Osteoblast (primary cell): ENCODE results near the gene ANO10. TPM values are rescaled to one million over a fixed set of nuclear protein-coding genes. Genes with fewer than 3 reads are reported as not detected.

Experiments
- DNase-seq: peaks from one replicate; pipeline ENCODE4 v3.0.0; 2011; ENCODE audit warnings: low spot score, mixed read lengths; ENCODE audit not compliant: insufficient read length; ENCODE audit errors: missing footprints
- H2AFZ ChIP-seq: 2 replicates; pipeline ENCODE4 v1.6.0; 2011; ENCODE audit warnings: mild to moderate bottlenecking, low read length
- H3K27ac ChIP-seq: 2 replicates; pipeline ENCODE4 v1.5.1; 2011; ENCODE audit warnings: mild to moderate bottlenecking, low read depth, low read length, moderate library complexity
- H3K27me3 ChIP-seq: 2 replicates; pipeline ENCODE4 v1.6.0; 2012; ENCODE audit warnings: mild to moderate bottlenecking, control low read depth, inconsistent platforms, low read length, moderate library complexity; ENCODE audit not compliant: insufficient read depth
- H3K36me3 ChIP-seq: 2 replicates; pipeline ENCODE4 v1.5.1; 2011; ENCODE audit warnings: mild to moderate bottlenecking, low read length, control low read depth, moderate library complexity; ENCODE audit not compliant: insufficient read depth
- H3K4me1 ChIP-seq: 2 replicates; pipeline ENCODE4 v1.5.1; 2011; ENCODE audit warnings: mild to moderate bottlenecking, low read length, control low read depth, moderate library complexity; ENCODE audit not compliant: insufficient read depth
- H3K4me2 ChIP-seq: 2 replicates; pipeline ENCODE4 v1.6.0; 2011; ENCODE audit warnings: mild to moderate bottlenecking, low read length; ENCODE audit not compliant: insufficient read depth
- H3K4me3 ChIP-seq: fragments of 200-600 bp; sonication (generic); 3 replicates; pipeline ENCODE4 v1.5.1; 2012; ENCODE audit warnings: mild to moderate bottlenecking, low read length, inconsistent platforms; ENCODE audit not compliant: insufficient read depth
- H3K79me2 ChIP-seq: 2 replicates; pipeline ENCODE4 v1.6.0; 2012; ENCODE audit warnings: mild to moderate bottlenecking, low read length, control low read depth, inconsistent platforms; ENCODE audit not compliant: insufficient read depth
- H3K9me3 ChIP-seq: 2 replicates; pipeline ENCODE4 v1.5.1; 2011; ENCODE audit warnings: low read depth, low read length, control low read depth
- H4K20me1 ChIP-seq: 2 replicates; pipeline ENCODE4 v1.6.0; 2012; ENCODE audit warnings: mild to moderate bottlenecking, low read length, control low read depth; ENCODE audit not compliant: insufficient read depth
- total RNA-seq: library from RNA; depleted of rRNA; stranded (reverse); fragments of >200 nt; gene quantifications from 2 replicates; pipeline ENCODE4 v1.2.3, GENCODE V29; 2012
- TF ChIP-seq, protein P1 (sequence below): IDR thresholded peaks from 2 replicates; pipeline ENCODE4 v1.5.1; 2011; ENCODE audit warnings: mild to moderate bottlenecking, low read depth, low read length, moderate library complexity; ENCODE audit errors: extremely low read depth

Gene ANO10
- total RNA-seq, 1 donor = 55.7 TPM

DNA sequence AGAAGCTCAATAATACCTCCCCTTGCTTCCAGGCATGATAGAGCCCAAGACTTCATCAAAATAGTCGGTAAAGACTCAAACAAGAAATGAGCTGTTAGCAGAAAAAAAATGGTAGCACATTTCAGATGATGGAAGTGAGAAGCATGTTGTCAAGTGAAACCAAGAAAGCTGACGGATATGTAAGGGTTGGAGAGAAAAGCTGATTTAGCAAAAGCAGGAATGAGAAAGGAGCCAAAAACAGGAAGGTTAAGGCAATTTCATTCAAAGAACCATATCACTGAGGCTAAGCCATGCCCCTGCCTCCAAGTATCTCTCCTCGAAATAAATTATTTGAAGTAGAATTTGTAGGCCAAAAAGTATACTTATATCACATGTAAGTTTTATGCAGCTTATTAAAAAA, 88.8 kb downstream of the ANO10 start:
- no peaks in the 10 kb centered on the region for H3K27me3 ChIP-seq
- H2AFZ ChIP-seq = no peak overlapping the region
- DNase-seq = no peak
- no peak overlapping the region for H3K4me2 ChIP-seq
- no peak overlapping the region for H3K4me3 ChIP-seq
- H3K4me1 ChIP-seq = peaks cover 6% of the 10 kb centered on the region
- H3K9me3 ChIP-seq = no peaks in the 10 kb centered on the region
- no peaks in the 10 kb centered on the region for H3K79me2 ChIP-seq
- H3K36me3 ChIP-seq = no peaks in the 10 kb centered on the region
- TF ChIP-seq, protein P1, sequence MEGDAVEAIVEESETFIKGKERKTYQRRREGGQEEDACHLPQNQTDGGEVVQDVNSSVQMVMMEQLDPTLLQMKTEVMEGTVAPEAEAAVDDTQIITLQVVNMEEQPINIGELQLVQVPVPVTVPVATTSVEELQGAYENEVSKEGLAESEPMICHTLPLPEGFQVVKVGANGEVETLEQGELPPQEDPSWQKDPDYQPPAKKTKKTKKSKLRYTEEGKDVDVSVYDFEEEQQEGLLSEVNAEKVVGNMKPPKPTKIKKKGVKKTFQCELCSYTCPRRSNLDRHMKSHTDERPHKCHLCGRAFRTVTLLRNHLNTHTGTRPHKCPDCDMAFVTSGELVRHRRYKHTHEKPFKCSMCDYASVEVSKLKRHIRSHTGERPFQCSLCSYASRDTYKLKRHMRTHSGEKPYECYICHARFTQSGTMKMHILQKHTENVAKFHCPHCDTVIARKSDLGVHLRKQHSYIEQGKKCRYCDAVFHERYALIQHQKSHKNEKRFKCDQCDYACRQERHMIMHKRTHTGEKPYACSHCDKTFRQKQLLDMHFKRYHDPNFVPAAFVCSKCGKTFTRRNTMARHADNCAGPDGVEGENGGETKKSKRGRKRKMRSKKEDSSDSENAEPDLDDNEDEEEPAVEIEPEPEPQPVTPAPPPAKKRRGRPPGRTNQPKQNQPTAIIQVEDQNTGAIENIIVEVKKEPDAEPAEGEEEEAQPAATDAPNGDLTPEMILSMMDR = no peak
- no peaks in the 10 kb centered on the region for H4K20me1 ChIP-seq
- H3K27ac ChIP-seq = no peak overlapping the region

DNA sequence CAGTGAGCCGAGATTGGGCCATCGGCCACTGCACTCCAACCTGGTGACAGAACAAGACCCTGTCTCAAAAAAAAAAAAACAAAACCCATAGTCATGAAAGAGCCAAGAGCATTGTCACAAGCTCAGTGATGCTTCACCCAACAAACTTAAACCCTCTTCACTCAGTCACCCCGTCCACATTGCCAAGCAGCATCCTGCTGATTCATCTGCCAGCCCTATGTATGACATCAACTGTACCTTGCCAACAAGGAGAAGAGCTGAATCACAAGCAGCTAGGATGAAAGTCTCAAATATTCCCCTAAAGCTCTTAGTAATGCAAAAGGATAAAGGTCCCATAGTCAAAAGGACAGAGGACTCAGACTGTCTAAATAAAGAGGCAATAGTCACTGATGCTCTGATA, 90.0 kb downstream of the ANO10 start:
- DNase-seq = peak; percentile 58
- TF ChIP-seq, protein P1 = no peak
- H3K27ac ChIP-seq = no peak overlapping the region
- H4K20me1 ChIP-seq = no peaks in the 10 kb centered on the region
- no peaks in the 10 kb centered on the region for H3K79me2 ChIP-seq
- H3K27me3 ChIP-seq = no peaks in the 10 kb centered on the region
- H2AFZ ChIP-seq = no peak overlapping the region
- H3K4me2 ChIP-seq = no peak overlapping the region
- peaks cover 6% of the 10 kb centered on the region for H3K4me1 ChIP-seq
- no peaks in the 10 kb centered on the region for H3K9me3 ChIP-seq
- H3K4me3 ChIP-seq = no peak overlapping the region
- no peaks in the 10 kb centered on the region for H3K36me3 ChIP-seq

DNA sequence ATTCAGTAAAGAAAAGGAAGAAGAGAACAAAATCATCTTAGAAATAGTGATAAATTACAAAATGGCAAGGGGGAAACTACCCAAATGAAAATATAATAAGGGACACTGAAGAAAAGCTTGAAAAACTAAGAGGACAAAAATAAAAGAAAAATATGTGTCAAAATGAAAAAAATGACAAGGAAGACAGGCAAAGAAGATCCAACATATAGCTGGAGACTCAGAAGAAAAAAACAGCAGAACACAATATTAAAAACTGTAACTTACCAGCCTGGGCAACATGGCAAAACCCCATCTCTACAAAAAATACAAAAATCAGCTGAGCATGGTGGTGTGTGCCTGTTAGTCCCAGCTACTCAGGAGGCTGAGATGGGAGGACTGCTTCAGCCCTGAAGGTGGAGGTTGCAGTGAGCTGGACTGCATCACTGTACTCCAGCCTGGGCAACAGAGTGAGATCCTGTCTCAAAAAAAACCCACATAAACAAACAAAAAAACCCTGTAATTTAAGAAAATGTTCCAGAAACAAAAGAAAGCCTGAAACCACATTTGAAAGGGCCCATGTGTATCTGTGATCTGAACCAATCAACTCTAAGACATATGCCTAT, 93.2 kb downstream of the ANO10 start:
- Histone ChIP-seq H3K4me1 (peaks cover 10% of the 10 kb centered on the region), H3K4me3 (no peak overlapping the region), H2AFZ (no peak overlapping the region), H3K79me2 (no peaks in the 10 kb centered on the region), H3K36me3 (no peaks in the 10 kb centered on the region), H3K4me2 (no peak overlapping the region), H3K27me3 (no peaks in the 10 kb centered on the region), H4K20me1 (no peaks in the 10 kb centered on the region), H3K27ac (no peak overlapping the region), H3K9me3 (no peaks in the 10 kb centered on the region)
- no peak for DNase-seq
- TF ChIP-seq, protein P1 = no peak

DNA sequence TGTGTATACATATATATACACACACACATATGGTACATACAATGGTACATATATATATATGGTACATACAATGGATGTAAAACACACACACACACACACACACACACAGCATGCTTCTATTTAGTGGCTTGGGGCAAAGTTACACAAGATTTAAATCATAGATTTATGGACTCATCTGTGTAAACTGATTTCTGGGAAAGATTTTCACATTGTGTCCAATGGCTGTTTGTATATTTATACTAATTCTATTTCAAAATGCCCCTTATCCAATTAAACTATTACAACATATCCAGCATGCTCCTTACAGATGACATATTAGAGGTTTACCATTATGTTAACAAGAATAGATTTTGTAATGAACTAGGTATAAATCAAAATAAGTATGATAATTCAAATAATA, 94.9 kb downstream of the ANO10 start:
- peaks cover 7% of the 10 kb centered on the region for H3K4me1 ChIP-seq
- no peaks in the 10 kb centered on the region for H3K27me3 ChIP-seq
- H3K4me3 ChIP-seq = no peak overlapping the region
- TF ChIP-seq, protein P1 = no peak
- no peaks in the 10 kb centered on the region for H3K9me3 ChIP-seq
- H3K36me3 ChIP-seq = no peaks in the 10 kb centered on the region
- no peak for DNase-seq
- no peaks in the 10 kb centered on the region for H3K79me2 ChIP-seq
- no peak overlapping the region for H2AFZ ChIP-seq
- H4K20me1 ChIP-seq = no peaks in the 10 kb centered on the region
- H3K27ac ChIP-seq = no peak overlapping the region
- H3K4me2 ChIP-seq = no peak overlapping the region
